Epithelial cell of esophagus (primary cell): ENCODE results near the gene IMPDH2.
A peak's percentile ranks its signal among the peaks of the same experiment; 100 is the strongest.

Experiments
- DNase-seq: peaks from one replicate; pipeline ENCODE4 v3.0.0; 2010; ENCODE audit warnings: low read depth
- H3K4me3 ChIP-seq: 2 replicates; pipeline ENCODE4 v1.5.1; 2011; ENCODE audit warnings: mild to moderate bottlenecking, low read length, control low read depth
- CTCF ChIP-seq: IDR thresholded peaks from 2 replicates; pipeline ENCODE4 v1.5.1; 2011; ENCODE audit warnings: low read depth, mild to moderate bottlenecking, low read length, control low read depth, inconsistent platforms; ENCODE audit not compliant: insufficient read depth; ENCODE audit errors: missing control alignments

Gene IMPDH2

GRCh38 chr3:49053543-49053942 lies 24.3 kb upstream of the IMPDH2 start:
- TF ChIP-seq CTCF, result no peak
- no peak for DNase-seq

GRCh38 chr3:49035281-49035680 lies 6.1 kb upstream of the IMPDH2 start:
- H3K4me3 ChIP-seq, result no peak overlapping the region
- DNase-seq, result no peak
- TF ChIP-seq CTCF, result no peak

More at GRCh38 chr3:49053543-49053942, 24.3 kb upstream of the IMPDH2 start:
- H3K4me3 ChIP-seq, result no peak overlapping the region

GRCh38 chr3:49034650-49035049 lies 5.5 kb upstream of the IMPDH2 start:
- H3K4me3 ChIP-seq, result no peak overlapping the region

GRCh38 chr3:49032646-49033304 lies 3.6 kb upstream of the IMPDH2 start:
- H3K4me3 ChIP-seq, result no peak overlapping the region
- no peak for DNase-seq
- no peak for TF ChIP-seq CTCF

More at GRCh38 chr3:49034650-49035049, 5.5 kb upstream of the IMPDH2 start:
- TF ChIP-seq CTCF, result no peak
- no peak for DNase-seq

- DNase-seq, result no peak
- no peak for TF ChIP-seq CTCF
These were observed 1.1 kb upstream of the IMPDH2 start for GRCh38 chr3:49030321-49030720.

GRCh38 chr3:49029563-49029884 lies 326 bp upstream of the IMPDH2 start:
- no peak overlapping the region for H3K4me3 ChIP-seq
- TF ChIP-seq CTCF, result no peak
- no peak for DNase-seq

More at GRCh38 chr3:49030321-49030720, 1.1 kb upstream of the IMPDH2 start:
- H3K4me3 ChIP-seq, result no peak overlapping the region

GRCh38 chr3:49028298-49028672 lies 913 bp downstream of the IMPDH2 start:
- DNase-seq, result no peak
- no peak for TF ChIP-seq CTCF
- H3K4me3 ChIP-seq, result peak overlapping the region; percentile 97
